ENCODE results near the gene SHANK1.

The SHANK1 gene

GRCh38 chr19:50651174-50651573 is 68.4 kb downstream of the SHANK1 start:
- no peak for TF ChIP-seq CTCF (IDR thresholded peaks at IDR 0.05)

GRCh38 chr19:50649433-50650391 is 69.9 kb downstream of the SHANK1 start, which contains the start of gene C19orf81:
TSS of gene C19orf81 (plus strand) at chr19:50649445. CDS start at chr19:50649445, 0 bp downstream.
- TF ChIP-seq CTCF (IDR thresholded peaks at IDR 0.05): no peak

- TF ChIP-seq CTCF (IDR thresholded peaks at IDR 0.05): no peak
Measured at GRCh38 chr19:50648659-50649058, 70.9 kb downstream of the SHANK1 start.

DNA sequence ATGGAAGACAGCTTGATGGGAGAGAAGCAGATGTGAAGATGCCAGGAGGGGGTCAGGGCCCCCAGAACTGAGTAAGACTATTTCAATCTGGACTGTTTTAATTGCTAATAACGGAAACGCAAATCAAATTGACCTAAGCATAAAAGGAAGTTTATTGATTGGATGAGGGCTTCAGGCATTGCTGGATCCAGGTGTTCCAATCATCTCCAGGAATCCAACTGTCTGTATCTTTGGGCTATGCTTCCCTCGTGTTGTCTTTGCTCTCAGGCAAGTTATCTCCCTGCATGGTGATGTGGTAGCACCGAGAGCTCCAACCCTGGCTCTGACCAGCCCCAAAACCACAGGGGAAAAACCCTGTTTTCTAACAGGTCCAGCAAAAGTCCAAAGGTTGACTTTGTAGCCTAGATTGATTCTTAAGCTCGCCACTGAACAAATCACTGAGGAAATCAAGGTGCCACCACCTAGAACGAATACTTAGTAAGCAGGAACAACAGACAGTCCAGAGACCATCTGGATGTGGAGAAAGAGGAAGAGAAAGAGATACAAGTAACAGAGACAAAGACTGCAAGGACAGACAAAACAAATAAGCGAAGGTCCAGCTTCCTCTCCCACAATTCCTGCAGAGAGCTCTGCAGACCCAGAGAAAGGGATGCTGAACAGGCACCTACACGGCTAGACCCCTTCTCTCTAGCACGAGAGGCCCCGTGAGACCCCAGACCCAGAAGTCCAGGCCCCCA is 71.6 kb downstream of the SHANK1 start:
- TF ChIP-seq CTCF (IDR thresholded peaks at IDR 0.05): no peak

- TF ChIP-seq CTCF (IDR thresholded peaks at IDR 0.05): no peak
Measured at GRCh38 chr19:50646074-50646807, 73.4 kb downstream of the SHANK1 start.

GRCh38 chr19:50645107-50645506 is 74.5 kb downstream of the SHANK1 start:
- TF ChIP-seq CTCF (IDR thresholded peaks at IDR 0.05): no peak

GRCh38 chr19:50644315-50644915 is 75.2 kb downstream of the SHANK1 start:
- TF ChIP-seq CTCF (IDR thresholded peaks at IDR 0.05): no peak

Measured in LNCAP (cell line).